CD4-positive, alpha-beta T cell treated with Interleukin-6 at 100 ng/mL for 8 hours (primary cell): ENCODE measurements around the gene INO80B.
"Not testable (repeated sequence)": the region's sequence is repeated elsewhere in the genome, so short reads cannot be mapped to it uniquely, and the experiment has no call there.

Experiments used
- DNase-seq: peaks from one replicate; pipeline ENCODE4 v3.0.0-alpha.2; 2020; ENCODE audit warnings: mixed read lengths, low spot score

Gene INO80B

GRCh38 chr2:74481961-74482800 is 27.3 kb downstream of the INO80B start:
- DNase-seq, result peak; percentile 39

DNA sequence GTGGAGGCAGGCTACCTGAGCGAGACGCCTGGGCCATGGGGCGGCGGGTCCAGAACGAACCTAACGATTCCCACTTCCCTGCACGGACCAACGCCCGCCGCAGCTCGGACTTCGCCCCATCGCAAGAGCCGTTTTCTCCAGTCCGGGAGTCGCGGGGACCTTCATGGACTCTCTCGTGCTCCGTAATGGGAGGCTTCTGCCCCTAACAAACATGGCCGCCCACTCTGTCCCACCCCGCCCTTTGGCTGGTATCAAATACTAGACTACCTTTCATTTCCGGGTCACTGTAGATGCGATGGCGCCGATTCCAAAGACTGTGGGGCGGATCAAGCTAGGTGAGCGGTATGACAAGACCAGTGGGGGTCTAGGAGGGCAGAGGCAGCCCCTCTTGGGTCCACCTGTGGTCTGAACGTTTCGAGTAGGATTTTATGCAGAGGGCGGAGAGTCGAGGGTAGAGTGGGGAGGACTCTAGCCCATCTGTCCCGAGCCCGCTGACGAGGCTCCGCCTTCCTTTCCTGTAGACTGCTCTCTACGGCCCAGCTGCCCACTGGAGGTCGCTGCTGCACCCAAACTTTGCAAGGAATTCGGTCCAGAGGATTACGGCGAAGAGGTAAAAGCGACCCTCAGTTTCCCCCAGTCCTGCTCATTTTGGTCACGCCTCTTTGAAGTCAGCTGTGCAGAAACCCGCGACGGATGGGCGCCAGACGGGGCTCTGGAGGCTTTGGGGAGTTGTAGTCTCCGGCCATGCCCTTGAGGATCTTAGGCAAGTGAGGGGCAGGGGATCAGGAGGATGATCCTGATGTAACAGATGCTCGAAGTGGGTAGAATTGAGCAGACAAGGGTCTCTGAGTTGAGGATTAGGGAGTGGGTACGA is 28.2 kb downstream of the INO80B start, which contains the start of the genes CCDC142 and TTC31:
CCDC142 (minus strand) TSS at position 198 of the 874 bp plus-strand sequence; CDS start at position 37, 161 bp downstream.
TTC31 (plus strand) TSS at position 281 of the 874 bp plus-strand sequence; CDS start at position 296, 15 bp downstream.
- DNase-seq, result peak; percentile 93

GRCh38 chr2:74483675-74484164 is 28.8 kb downstream of the INO80B start:
- not testable (repeated sequence) for DNase-seq

DNA sequence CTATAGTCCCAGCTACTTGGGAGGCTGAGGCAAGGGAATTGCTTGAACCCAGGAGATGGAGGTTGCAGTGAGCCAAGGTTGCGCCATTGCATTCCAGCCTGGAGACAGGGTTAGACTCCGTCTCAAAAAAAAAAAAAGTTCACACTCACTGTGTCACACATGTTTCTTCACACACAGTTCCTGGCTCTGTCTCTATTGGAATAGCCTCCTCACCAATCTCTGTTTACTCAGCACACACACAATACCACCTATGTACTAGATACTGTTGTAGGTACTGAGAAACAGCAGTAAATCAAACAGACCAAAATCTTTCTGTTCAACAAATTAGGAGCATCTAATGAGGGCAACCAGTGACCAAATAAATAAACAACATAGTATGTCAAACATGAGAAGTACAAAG is 31.3 kb downstream of the INO80B start:
- no peak for DNase-seq

DNA sequence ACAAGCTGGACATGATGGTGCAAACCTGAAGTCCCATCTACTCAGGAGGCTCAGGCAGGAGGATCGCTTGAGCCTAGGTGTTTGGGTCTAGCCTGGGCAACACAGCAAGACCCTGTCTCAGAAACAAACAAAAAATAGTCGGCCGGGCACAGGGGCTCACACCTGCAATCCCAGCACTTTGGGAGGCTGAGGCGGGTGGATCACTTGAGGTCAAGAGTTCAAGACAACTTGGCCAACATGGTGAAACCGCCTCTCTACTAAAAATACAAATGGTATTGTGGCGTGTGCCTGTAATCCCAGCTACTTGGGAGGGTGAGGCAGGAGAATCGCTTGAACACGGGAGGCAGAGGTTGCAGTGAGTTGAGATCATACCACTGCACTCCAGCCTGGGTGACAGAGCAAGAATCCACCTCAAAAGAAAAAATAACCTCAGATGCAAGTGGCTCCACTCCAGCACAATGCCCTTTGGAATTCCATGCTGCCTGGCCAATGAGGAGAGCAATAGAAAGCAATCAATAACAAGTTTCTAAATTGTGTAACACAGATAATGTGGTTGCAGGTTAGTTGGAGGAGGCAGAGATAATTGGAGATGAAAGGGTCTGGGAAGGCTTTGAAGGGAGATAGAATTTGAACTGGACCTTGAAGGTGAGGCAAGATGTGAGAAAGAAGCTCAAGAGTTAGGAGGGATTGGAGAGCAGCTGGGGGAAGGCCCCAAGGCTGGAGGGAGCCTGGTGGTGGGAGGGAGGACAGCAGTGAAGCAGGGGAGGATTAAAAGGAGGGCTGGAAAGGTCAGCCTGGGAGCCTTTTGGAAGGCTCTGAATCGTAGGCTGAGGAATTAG is 34.0 kb downstream of the INO80B start:
- DNase-seq, result no peak

DNA sequence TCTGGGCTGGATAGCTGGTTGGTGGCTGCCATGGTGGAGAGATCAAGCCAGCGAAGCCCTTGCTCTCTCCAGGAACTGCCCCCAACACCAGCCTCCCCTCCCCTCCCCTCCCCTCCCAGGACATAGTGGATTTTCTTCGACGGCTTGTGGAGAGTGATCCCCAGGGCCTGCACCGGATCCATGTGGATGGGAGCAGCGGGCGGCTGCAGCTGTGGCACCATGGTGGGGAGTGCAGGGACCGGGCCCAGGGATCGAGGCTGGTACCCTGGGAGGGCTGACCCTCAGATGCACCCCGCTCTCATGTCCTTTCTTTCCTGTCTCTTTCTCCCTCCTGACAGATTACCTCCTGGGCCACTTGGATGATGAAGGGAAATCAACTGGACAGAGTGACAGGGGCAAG is 35.0 kb downstream of the INO80B start:
- DNase-seq, result no peak

DNA sequence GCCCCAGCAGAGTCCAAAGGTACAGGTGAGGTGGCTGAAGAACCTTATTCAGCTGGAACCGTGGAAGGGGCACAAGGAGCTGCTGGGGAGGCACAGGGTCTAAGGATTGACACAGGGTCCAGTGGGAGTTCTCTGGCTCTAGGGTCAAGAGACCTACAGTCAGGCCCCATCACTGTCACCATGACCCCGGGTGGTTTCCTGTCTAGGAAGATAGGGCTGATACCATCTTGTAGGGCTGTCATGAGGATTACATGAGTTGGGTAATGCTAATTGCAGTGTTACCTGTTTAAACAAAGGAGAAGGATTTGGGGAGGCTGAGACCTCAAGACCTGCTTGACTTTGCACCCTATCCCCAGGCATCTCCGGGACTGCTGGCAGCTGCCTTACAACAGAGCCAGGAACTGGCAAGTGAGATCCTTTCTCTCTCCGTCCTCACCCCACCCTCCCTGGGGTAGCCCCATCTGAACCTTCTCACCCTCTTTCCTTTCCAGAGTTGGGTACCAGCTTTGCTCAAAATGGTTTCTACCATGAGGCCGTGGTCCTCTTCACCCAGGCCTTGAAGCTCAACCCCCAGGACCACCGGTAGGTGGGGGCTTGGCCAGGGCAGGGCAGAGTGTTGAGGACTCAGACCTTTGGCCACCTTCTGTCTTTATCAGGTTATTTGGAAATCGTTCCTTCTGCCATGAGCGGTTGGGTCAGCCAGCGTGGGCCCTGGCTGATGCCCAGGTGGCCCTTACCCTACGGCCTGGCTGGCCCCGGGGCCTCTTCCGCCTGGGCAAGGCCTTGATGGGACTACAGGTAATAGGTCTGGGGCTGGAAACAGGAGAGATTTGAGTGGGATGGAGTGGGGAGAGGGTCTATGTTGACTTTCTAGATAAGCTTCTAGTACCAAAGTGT is 37.0 kb downstream of the INO80B start:
- DNase-seq, result no peak

DNA sequence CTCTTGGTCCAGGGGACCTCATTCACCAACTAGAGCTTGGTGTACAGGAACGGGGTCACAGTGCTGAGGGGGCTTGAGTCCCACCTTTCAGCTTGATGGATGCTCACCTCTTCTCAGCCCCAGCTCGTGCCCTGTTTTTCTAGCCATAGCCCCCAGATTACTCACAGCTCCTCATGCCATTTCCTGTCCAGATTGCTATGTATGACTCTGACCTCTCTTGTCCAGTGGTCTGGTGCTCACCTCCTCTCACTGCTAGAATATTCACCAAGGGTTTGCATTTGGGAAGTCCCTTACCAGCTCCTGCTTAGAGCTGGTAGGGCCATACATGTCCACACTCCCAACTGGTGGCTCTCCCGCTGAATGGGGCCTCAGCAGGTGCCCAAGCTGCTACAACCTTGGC is 38.7 kb downstream of the INO80B start:
- DNase-seq, result no peak

DNA sequence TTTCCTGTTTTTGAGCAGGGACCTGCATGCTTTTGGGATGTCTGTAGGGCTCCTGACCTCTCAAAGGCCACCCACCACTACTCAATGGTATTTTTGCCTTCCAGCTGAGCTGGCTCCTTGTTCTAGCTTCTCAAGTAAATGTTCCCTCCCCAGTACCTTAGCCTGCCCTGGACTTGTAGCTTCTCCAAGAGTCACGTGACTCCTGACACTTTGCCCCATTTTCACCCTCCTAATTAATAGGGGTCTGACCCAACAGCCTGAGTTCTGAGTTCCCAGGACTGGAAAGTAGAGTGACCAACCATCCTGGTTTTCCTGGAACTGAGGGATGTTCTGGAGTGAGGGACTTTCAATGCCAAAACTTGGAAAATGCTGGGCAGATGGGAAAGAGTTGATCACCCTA is 40.6 kb downstream of the INO80B start:
- DNase-seq, result no peak

GRCh38 chr2:74496997-74497776 is 42.3 kb downstream of the INO80B start:
- DNase-seq, result no peak

GRCh38 chr2:74497777-74498499 is 43.1 kb downstream of the INO80B start:
- no peak for DNase-seq

DNA sequence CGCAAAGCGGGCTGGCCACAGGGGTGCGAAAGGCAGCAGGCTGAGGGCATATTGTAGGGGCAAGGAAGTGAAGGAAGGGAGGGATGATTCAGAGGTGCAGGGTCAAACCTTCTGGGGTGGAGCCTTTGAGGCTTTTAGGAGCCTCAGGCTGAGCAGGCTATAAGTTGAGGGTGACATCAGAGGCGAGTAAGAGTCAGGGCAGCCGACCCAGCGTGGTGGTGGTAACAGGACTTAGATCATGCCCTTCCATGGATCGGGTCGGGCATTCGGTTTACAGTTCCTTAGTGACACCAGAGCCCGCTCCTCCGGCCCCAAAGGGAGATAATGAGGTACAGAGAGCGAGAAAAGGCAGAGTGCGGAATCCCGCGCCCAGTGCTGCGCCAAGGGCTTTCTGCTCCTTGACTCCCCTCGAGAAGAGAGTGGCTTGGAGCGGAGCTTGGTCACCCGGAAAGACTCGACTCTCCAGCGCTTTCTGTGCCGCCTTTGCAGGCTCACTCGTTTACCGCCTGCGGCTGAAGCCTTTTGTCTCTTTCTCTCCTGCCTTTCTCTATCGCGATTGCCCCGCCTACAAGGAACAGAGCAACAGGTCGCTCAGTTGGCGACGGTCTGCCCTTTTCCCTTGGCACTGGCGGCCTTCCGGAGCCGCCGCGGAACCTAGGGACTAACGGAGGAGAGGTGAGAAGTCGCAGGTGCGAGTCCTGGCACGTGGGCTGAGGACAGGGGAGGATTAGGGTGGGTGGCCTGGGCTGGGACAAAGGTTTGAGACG is 43.8 kb downstream of the INO80B start:
- no peak for DNase-seq

DNA sequence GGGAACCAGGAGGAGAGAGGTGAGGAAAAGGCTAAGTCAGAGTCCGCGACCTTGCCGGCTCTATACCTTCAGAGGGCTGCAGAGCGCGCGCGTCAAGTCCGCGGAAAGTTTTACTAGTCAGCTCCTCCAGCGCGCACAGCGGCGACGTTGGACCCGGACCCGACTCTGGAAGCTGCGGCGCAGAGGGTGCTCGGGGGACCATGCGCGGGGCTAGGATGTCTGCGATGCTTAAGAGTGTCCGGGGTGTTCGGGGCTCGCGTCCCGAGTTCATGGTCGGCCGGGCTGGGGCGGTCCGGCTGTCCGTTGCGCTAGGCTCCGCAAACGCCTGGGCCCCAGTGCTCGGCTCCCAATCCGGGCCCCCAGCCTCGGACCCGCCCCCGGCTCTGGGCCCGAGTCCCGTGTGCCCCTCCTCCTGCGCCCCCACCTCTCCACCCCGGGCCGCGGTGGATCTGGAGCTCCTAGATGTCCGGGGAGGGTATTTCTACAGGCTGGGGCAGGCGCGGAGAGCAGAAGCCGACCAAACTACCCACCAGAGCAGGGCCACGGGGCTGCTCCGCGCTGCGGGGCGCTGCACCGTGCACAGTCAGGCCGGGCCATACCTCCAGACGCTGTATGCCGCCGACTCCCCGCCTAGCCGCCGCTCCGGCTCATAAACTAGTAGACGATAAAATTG is 44.5 kb downstream of the INO80B start, which contains the start of gene LBX2:
LBX2 (minus strand) TSS at position 337 of the 673 bp plus-strand sequence; CDS start at position 271, 66 bp downstream.
- no peak for DNase-seq

DNA sequence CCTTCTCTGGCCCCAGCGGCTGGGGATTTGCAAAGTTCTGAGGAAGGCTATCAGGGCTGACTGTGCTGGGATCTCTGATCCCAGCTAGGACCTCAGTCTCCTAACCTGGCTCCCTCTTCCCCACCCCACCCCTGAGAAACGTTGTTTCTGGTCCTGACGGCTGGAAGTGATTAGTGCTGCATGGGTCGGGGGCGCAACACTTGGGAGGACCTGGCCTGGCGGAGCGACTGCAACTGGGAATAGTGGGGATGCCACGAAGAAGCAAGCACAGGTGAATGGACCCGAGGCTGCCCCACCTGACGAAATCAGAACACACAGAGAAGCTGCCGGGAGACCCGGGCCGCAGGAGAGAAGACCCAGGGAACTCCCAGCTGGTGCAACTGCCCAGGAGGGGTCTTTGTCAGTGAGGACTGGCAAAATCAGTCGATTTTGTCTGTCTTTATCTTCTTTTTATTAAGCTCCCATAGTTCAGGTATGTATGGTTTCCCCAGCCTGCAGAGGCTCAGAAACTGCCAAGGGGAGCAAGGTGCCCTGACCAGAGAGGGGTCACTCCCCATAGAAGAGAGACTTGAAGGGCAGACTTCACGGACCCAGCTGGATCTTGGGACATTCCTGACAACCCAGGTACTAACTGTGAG is 45.2 kb downstream of the INO80B start:
- DNase-seq, result no peak

- no peak for DNase-seq
These were observed 45.7 kb downstream of the INO80B start for GRCh38 chr2:74500578-74500946.

- DNase-seq, result no peak
These were observed 46.6 kb downstream of the INO80B start for GRCh38 chr2:74501335-74502071.
